ENCODE measurements around the gene PLEKHJ1. TPM values are rescaled to one million over a fixed set of nuclear protein-coding genes. Genes with fewer than 3 reads are reported as not detected.

PLEKHJ1 gene
- total and polyA plus RNA-seq, 4 donors: 22.2 to 44.5 (median 37.0) TPM

DNA sequence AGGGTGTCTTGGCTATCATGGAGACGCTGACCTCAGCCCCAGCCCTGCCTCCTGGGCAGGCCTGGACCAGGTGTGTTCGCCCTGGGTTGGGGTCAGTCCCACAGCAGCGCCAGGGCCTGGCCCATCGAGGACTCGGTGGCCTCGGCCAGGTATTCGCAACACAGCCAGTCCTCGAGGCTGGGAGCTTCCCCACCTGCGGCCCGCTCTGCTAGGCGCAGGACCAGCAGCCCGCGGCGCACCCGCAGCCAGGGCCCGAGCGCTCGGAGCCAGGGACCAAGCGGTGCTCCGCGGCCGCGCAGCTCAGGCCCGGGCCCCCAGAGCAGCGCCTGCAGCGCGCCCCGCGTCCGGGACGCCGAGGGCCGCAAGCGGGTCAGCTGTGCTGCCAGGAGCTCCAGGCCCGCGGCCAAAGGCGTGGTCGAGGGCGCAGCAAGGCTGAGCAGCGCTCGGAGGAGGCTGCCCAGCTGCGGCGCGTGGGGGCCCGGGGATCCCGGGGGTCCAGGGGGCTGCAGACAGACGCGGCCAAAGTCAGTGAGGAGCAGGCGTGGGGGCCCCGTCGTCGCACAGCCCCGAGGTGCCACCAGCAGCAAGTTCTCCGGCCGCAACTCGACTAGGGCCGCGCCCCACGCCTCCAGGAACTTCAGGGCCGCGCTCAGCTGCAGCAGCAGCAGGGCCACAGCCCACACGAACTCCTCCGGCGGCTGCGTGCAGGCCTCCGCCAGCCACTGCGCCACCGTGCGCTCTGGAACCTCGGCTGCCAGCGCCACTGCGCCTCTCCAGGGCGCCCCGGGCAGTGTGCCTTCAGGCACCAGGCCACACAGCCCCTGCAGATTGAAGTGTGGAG lies 39.7 kb upstream of the PLEKHJ1 start (continued):
- TF ChIP-seq, protein P1, sequence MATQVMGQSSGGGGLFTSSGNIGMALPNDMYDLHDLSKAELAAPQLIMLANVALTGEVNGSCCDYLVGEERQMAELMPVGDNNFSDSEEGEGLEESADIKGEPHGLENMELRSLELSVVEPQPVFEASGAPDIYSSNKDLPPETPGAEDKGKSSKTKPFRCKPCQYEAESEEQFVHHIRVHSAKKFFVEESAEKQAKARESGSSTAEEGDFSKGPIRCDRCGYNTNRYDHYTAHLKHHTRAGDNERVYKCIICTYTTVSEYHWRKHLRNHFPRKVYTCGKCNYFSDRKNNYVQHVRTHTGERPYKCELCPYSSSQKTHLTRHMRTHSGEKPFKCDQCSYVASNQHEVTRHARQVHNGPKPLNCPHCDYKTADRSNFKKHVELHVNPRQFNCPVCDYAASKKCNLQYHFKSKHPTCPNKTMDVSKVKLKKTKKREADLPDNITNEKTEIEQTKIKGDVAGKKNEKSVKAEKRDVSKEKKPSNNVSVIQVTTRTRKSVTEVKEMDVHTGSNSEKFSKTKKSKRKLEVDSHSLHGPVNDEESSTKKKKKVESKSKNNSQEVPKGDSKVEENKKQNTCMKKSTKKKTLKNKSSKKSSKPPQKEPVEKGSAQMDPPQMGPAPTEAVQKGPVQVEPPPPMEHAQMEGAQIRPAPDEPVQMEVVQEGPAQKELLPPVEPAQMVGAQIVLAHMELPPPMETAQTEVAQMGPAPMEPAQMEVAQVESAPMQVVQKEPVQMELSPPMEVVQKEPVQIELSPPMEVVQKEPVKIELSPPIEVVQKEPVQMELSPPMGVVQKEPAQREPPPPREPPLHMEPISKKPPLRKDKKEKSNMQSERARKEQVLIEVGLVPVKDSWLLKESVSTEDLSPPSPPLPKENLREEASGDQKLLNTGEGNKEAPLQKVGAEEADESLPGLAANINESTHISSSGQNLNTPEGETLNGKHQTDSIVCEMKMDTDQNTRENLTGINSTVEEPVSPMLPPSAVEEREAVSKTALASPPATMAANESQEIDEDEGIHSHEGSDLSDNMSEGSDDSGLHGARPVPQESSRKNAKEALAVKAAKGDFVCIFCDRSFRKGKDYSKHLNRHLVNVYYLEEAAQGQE (IDR thresholded peaks at IDR 0.05): no peak
- TF ChIP-seq, protein P2, sequence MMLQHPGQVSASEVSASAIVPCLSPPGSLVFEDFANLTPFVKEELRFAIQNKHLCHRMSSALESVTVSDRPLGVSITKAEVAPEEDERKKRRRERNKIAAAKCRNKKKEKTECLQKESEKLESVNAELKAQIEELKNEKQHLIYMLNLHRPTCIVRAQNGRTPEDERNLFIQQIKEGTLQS (IDR thresholded peaks at IDR 0.05): no peak
- TF ChIP-seq, protein P3, sequence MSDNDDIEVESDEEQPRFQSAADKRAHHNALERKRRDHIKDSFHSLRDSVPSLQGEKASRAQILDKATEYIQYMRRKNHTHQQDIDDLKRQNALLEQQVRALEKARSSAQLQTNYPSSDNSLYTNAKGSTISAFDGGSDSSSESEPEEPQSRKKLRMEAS (IDR thresholded peaks at IDR 0.05): no peak
- TF ChIP-seq FOXA2 (IDR thresholded peaks at IDR 0.05) (no peak), FOXA1 (IDR thresholded peaks at IDR 0.05) (no peak), RXRA (IDR thresholded peaks at IDR 0.05) (no peak)

DNA sequence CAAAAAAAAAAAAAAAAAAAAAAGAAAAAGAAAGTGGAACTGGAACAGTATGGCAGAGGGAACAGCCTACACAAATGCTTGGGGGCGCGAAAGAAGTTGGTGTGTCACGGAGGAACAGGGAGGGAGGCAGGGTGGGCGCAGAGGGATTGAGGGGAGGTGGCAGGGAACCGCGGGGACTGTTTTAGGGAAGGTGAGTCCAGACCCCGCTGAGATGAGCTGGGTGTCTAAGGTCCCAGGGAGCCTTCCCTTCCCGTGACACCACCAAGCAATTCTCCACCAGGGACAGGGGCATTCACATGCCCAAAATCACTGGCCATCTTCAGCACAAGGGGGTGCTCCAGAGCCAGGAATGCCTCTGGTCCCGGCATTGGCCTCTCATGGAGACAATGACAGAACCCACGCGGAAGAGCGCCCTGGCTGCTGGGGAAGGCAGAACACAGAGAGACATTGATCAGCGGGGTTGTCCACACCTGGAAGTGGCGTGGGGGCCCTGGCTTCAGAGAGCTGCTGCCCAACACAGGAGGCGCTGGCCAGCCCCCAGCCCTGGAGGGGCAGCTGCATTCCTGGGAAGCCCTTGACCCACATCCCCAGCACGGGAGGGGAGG lies 38.9 kb upstream of the PLEKHJ1 start:
- Histone ChIP-seq H3K36me3 (ENCODE audit: control insufficient read depth in 4 of 4, insufficient read depth in 3 of 4, low read depth in 1 of 4, low read length in 3 of 4) (peaks cover 4 to 9% (median 8%) of the 10 kb centered on the region in 4 donors), H3K4me1 (ENCODE audit: control insufficient read depth in 4 of 4, insufficient read depth in 4 of 4, low read length in 3 of 4) (peaks cover 10 to 38% (median 32%) of the 10 kb centered on the region in 4 donors), H3K27me3 (ENCODE audit: control insufficient read depth in 4 of 4, insufficient read depth in 4 of 4, low read length in 3 of 4) (no peaks in the 10 kb centered on the region), H3K9ac (ENCODE audit: low read depth in 1 of 2, low read length in 2 of 2) (no peak overlapping the region), H3K4me3 (ENCODE audit: low read depth in 1 of 3, low read length in 3 of 3) (no peak overlapping the region), H3K9me3 (ENCODE audit: control insufficient read depth in 4 of 4, low read length in 3 of 4) (no peaks in the 10 kb centered on the region), H3K27ac (ENCODE audit: low read depth in 1 of 2, low read length in 2 of 2) (no peak overlapping the region)
- 65% methylated on average over 16 of the region's 16 CpGs for WGBS
- peak; percentile 64 for DNase-seq (ENCODE audit: low spot score)
- TF ChIP-seq RAD21 (IDR thresholded peaks at IDR 0.05) (peak; percentile 75 to 84), EGR1 (IDR thresholded peaks at IDR 0.05; ENCODE audit: low read depth in 2 of 2) (no peak), HNF4G (IDR thresholded peaks at IDR 0.05) (no peak), SP1 (IDR thresholded peaks at IDR 0.05) (no peak), HNF4A (conservative IDR thresholded peaks at IDR 0.05) (no peak), TAF1 (conservative IDR thresholded peaks at IDR 0.05) (no peak), YY1 (IDR thresholded peaks at IDR 0.05) (no peak), NR2F2 (IDR thresholded peaks at IDR 0.05) (no peak)
- TF ChIP-seq, protein P1 (IDR thresholded peaks at IDR 0.05): no peak
- TF ChIP-seq, protein P3 (IDR thresholded peaks at IDR 0.05): no peak
- TF ChIP-seq, protein P4, sequence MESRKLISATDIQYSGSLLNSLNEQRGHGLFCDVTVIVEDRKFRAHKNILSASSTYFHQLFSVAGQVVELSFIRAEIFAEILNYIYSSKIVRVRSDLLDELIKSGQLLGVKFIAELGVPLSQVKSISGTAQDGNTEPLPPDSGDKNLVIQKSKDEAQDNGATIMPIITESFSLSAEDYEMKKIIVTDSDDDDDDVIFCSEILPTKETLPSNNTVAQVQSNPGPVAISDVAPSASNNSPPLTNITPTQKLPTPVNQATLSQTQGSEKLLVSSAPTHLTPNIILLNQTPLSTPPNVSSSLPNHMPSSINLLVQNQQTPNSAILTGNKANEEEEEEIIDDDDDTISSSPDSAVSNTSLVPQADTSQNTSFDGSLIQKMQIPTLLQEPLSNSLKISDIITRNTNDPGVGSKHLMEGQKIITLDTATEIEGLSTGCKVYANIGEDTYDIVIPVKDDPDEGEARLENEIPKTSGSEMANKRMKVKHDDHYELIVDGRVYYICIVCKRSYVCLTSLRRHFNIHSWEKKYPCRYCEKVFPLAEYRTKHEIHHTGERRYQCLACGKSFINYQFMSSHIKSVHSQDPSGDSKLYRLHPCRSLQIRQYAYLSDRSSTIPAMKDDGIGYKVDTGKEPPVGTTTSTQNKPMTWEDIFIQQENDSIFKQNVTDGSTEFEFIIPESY (IDR thresholded peaks at IDR 0.05): no peak
- TF ChIP-seq, protein P5, sequence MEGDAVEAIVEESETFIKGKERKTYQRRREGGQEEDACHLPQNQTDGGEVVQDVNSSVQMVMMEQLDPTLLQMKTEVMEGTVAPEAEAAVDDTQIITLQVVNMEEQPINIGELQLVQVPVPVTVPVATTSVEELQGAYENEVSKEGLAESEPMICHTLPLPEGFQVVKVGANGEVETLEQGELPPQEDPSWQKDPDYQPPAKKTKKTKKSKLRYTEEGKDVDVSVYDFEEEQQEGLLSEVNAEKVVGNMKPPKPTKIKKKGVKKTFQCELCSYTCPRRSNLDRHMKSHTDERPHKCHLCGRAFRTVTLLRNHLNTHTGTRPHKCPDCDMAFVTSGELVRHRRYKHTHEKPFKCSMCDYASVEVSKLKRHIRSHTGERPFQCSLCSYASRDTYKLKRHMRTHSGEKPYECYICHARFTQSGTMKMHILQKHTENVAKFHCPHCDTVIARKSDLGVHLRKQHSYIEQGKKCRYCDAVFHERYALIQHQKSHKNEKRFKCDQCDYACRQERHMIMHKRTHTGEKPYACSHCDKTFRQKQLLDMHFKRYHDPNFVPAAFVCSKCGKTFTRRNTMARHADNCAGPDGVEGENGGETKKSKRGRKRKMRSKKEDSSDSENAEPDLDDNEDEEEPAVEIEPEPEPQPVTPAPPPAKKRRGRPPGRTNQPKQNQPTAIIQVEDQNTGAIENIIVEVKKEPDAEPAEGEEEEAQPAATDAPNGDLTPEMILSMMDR (IDR thresholded peaks at IDR 0.05; ENCODE audit: low read depth, low read length, missing input control): peak; percentile 55
- TF ChIP-seq, protein P2 (IDR thresholded peaks at IDR 0.05): no peak
